ENCODE data around the gene FLYWCH2. TPM values are rescaled to one million over a fixed set of nuclear protein-coding genes. Genes with fewer than 3 reads are reported as not detected.
"Not testable (repeated sequence)": the region's sequence is repeated elsewhere in the genome, so short reads cannot be mapped to it uniquely, and the experiment has no call there.

FLYWCH2 gene
- total RNA-seq, 1 experiment from 2014 or later, result 24.4 TPM

DNA sequence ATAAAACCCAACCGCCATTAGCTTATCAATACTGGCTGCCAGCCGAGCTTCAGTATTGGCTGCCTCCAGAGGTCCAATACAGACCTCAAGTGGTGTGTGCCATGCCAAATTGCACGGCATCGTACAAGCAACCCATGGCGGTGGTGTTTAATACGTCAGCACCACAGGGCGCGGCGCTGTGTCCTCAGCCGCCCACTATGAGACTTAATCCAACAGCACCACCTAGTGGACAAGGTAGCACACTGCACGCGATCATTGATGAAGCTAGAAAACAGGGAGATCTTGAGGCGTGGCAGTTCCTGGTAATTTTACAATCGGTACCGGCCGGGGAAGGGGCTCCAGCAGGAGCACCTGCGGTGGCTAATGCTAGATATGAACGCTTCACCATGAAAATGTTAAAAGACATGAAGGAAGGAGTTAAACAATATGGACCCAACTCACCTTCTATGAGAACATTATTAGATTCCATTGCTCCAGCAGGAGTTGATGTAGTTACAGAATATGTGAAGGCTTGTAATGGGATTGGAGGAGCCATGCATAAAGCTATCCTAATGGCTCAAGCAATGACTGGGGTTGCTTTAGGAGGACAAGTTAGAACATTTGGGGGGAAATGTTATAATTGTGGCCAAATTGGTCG is 44.1 kb downstream of the FLYWCH2 start:
- peaks cover 39% of the 10 kb centered on the region for H3K36me3 Mint-ChIP-seq (ENCODE audit: insufficient read depth, unreplicated experiment)
- peaks cover 12% of the 10 kb centered on the region for H3K4me1 Mint-ChIP-seq (ENCODE audit: insufficient read depth, unreplicated experiment)
- ChIA-PET POLR2A (interaction anchor here (0.6 to 1.3 kb wide), 10 partner anchors 11 to 245 kb away, joined by 3 to 6 read pairs (median 4); partner anchors contain the start of genes FLYWCH1 and KCTD5), CTCF (interaction anchor here (0.7 to 2.8 kb wide), 23 partner anchors 8 to 203 kb away, joined by 3 to 26 read pairs (median 5); partner anchors contain the start of gene FLYWCH1)
- H3K9me3 Mint-ChIP-seq (ENCODE audit: unreplicated experiment), result no peaks in the 10 kb centered on the region
- intact Hi-C loops (cut with micrococcal nuclease), result loop anchor here (2.0 to 5.0 kb wide), 3 partner anchors 22 to 55 kb away; partner anchors contain the start of gene PKMYT1
- no peak overlapping the region for H3K4me3 Mint-ChIP-seq (ENCODE audit: unreplicated experiment)
- H3K27me3 Mint-ChIP-seq (ENCODE audit: insufficient read depth, unreplicated experiment), result no peaks in the 10 kb centered on the region
- peak overlapping the region; percentile 48 for H3K27ac Mint-ChIP-seq (ENCODE audit: low read depth, unreplicated experiment)
- DNase-seq (ENCODE audit: unreplicated experiment), result peak; percentile 93
- TF ChIP-seq, protein P1, sequence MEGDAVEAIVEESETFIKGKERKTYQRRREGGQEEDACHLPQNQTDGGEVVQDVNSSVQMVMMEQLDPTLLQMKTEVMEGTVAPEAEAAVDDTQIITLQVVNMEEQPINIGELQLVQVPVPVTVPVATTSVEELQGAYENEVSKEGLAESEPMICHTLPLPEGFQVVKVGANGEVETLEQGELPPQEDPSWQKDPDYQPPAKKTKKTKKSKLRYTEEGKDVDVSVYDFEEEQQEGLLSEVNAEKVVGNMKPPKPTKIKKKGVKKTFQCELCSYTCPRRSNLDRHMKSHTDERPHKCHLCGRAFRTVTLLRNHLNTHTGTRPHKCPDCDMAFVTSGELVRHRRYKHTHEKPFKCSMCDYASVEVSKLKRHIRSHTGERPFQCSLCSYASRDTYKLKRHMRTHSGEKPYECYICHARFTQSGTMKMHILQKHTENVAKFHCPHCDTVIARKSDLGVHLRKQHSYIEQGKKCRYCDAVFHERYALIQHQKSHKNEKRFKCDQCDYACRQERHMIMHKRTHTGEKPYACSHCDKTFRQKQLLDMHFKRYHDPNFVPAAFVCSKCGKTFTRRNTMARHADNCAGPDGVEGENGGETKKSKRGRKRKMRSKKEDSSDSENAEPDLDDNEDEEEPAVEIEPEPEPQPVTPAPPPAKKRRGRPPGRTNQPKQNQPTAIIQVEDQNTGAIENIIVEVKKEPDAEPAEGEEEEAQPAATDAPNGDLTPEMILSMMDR (IDR thresholded peaks at IDR 0.05; ENCODE audit: unreplicated experiment), result peak; percentile 87
- BruUV-seq (replicated peaks), result no TSS peak

DNA sequence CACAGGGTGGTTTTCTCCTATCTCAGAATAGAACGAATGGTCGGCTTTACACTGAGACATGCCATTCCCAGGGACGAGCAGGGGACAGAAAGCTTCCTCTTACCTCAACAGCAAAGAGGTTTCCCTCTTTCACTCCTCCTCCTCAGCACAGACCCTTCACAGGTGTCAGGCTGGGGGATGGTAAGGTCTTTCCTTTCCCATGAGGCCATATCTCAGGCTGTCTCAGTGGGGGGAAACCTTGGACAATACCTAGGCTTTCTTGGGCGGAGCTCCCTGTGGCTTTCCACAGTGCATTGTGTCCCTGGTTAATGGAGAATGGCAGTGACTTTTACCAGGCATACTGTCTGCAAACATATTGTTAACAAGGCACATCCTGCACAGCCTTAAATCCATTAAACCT is 45.1 kb downstream of the FLYWCH2 start:
- BruUV-seq (replicated peaks); H3K27me3 Mint-ChIP-seq (ENCODE audit: insufficient read depth, unreplicated experiment): not testable (repeated sequence)
- CTCF ChIA-PET, result interaction anchor here (0.7 to 2.8 kb wide), 7 partner anchors 11 to 392 kb away, joined by 3 to 26 read pairs (median 6); partner anchors contain the start of gene FLYWCH1

DNA sequence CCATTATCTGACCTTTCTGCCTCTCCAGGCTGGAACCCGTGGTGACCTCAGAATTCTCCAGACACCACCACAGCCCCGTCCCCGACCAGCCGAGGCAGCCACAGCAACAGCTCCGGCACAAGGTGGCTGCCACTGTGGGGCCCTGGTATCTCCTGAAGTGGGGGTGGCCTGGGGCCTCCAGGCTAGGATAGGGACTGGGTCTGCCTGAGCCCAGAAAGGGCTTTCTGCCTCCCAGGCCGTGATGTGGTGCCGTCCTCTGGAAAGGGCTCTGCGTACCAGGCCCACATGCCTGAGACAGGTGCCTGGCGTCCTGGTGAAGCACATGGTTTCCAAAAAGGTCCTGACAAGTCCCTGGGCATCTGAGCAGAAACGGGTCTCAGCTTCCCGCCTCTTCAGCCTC is 45.8 kb downstream of the FLYWCH2 start:
- Mint-ChIP-seq H3K4me1 (ENCODE audit: insufficient read depth, unreplicated experiment) (peaks cover 12% of the 10 kb centered on the region), H3K27me3 (ENCODE audit: insufficient read depth, unreplicated experiment) (no peaks in the 10 kb centered on the region), H3K27ac (ENCODE audit: low read depth, unreplicated experiment) (no peak overlapping the region), H3K9me3 (ENCODE audit: unreplicated experiment) (no peaks in the 10 kb centered on the region), H3K4me3 (ENCODE audit: unreplicated experiment) (no peak overlapping the region), H3K36me3 (ENCODE audit: insufficient read depth, unreplicated experiment) (peaks cover 25% of the 10 kb centered on the region)
- no TSS peak for BruUV-seq (replicated peaks)
- intact Hi-C loops (cut with micrococcal nuclease), result loop anchor here (5.0 kb wide), 1 partner anchor 54 kb away; the partner anchor contains the start of gene PKMYT1
- CTCF ChIA-PET, result interaction anchor here (1.7 to 2.8 kb wide), 3 partner anchors 11 to 53 kb away, joined by 5 to 26 read pairs (median 9); no protein-coding TSS in a partner anchor
- POLR2A ChIA-PET, result no interaction called here
- TF ChIP-seq, protein P1 (IDR thresholded peaks at IDR 0.05; ENCODE audit: unreplicated experiment), result no peak
- no peak for DNase-seq (ENCODE audit: unreplicated experiment)

More for the DNA sequence above, 45.1 kb downstream of the FLYWCH2 start:
- POLR2A ChIA-PET; H3K4me3 Mint-ChIP-seq (ENCODE audit: unreplicated experiment); H3K27ac Mint-ChIP-seq (ENCODE audit: low read depth, unreplicated experiment); H3K9me3 Mint-ChIP-seq (ENCODE audit: unreplicated experiment); DNase-seq (ENCODE audit: unreplicated experiment): not testable (repeated sequence)
- Mint-ChIP-seq H3K36me3 (ENCODE audit: insufficient read depth, unreplicated experiment) (peaks cover 32% of the 10 kb centered on the region), H3K4me1 (ENCODE audit: insufficient read depth, unreplicated experiment) (peaks cover 12% of the 10 kb centered on the region)
- intact Hi-C loops (cut with micrococcal nuclease), result loop anchor here (5.0 kb wide), 1 partner anchor 54 kb away; the partner anchor contains the start of gene PKMYT1

DNA sequence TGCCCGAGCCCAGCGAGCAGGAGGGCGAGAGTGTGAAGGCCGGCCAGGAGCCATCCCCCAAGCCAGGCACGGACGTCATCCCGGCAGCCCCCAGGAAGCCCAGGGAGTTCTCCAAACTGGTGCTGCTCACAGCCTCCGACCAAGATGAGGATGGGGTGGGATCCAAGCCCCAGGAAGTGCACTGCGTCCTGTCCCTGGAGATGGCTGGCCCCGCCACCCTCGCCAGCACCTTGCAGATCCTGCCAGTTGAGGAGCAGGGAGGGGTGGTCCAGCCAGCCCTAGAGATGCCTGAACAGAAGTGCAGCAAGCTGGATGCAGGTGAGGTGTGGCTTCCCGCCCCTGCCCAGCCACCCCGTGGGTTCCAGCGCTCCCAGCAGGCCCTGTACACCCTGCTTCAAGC is 46.7 kb downstream of the FLYWCH2 start:
- TF ChIP-seq, protein P1 (IDR thresholded peaks at IDR 0.05; ENCODE audit: unreplicated experiment), result no peak
- Mint-ChIP-seq H3K4me1 (ENCODE audit: insufficient read depth, unreplicated experiment) (peaks cover 12% of the 10 kb centered on the region), H3K27me3 (ENCODE audit: insufficient read depth, unreplicated experiment) (no peaks in the 10 kb centered on the region), H3K27ac (ENCODE audit: low read depth, unreplicated experiment) (no peak overlapping the region), H3K4me3 (ENCODE audit: unreplicated experiment) (no peak overlapping the region), H3K9me3 (ENCODE audit: unreplicated experiment) (no peaks in the 10 kb centered on the region), H3K36me3 (ENCODE audit: insufficient read depth, unreplicated experiment) (peaks cover 31% of the 10 kb centered on the region)
- ChIA-PET POLR2A (interaction anchor here (0.6 kb wide), 1 partner anchor 168 kb away, joined by 3 read pairs; no protein-coding TSS in a partner anchor), CTCF (interaction anchor here (0.6 to 1.7 kb wide), 3 partner anchors 16 to 92 kb away, joined by 3 to 5 read pairs (median 3); no protein-coding TSS in a partner anchor)
- DNase-seq (ENCODE audit: unreplicated experiment), result no peak
- no TSS peak for BruUV-seq (replicated peaks)
- intact Hi-C loops (cut with micrococcal nuclease), result loop anchor here (5.0 kb wide), 1 partner anchor 53 kb away; the partner anchor contains the start of gene PKMYT1
